ENCODE results near the gene CEP192. TPM values are rescaled to one million over a fixed set of nuclear protein-coding genes. Genes with fewer than 3 reads are reported as not detected.

The CEP192 gene
- total and polyA plus RNA-seq, 10 of the 15 experiments (the other 5 are each of a cell fraction or from before 2014, with no cell fraction given): 15.4 to 58.2 (median 29.6) TPM

DNA sequence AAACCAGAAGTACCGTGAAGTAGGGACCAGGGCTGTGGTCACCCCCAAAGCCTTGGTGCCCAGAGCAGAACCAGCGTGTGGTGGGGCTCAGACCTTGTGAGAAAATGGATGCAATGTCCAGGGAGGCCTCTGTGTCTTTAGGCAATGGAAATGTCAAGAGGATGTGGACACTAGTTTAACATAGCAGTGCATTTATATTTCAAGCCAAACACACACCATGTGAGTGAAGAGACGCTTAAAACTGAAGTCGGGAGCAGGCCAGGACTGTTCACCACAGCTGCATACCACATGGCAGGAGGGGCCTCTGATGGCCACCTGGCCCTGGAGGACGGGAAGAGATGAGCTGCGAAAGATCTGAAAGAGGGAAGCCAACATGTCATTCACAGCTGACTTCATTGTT lies 140.1 kb downstream of the CEP192 start (continued):
- TF ChIP-seq, protein P1, sequence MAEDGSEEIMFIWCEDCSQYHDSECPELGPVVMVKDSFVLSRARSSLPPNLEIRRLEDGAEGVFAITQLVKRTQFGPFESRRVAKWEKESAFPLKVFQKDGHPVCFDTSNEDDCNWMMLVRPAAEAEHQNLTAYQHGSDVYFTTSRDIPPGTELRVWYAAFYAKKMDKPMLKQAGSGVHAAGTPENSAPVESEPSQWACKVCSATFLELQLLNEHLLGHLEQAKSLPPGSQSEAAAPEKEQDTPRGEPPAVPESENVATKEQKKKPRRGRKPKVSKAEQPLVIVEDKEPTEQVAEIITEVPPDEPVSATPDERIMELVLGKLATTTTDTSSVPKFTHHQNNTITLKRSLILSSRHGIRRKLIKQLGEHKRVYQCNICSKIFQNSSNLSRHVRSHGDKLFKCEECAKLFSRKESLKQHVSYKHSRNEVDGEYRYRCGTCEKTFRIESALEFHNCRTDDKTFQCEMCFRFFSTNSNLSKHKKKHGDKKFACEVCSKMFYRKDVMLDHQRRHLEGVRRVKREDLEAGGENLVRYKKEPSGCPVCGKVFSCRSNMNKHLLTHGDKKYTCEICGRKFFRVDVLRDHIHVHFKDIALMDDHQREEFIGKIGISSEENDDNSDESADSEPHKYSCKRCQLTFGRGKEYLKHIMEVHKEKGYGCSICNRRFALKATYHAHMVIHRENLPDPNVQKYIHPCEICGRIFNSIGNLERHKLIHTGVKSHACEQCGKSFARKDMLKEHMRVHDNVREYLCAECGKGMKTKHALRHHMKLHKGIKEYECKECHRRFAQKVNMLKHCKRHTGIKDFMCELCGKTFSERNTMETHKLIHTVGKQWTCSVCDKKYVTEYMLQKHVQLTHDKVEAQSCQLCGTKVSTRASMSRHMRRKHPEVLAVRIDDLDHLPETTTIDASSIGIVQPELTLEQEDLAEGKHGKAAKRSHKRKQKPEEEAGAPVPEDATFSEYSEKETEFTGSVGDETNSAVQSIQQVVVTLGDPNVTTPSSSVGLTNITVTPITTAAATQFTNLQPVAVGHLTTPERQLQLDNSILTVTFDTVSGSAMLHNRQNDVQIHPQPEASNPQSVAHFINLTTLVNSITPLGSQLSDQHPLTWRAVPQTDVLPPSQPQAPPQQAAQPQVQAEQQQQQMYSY (CRISPR knock-in tag; IDR thresholded peaks at IDR 0.05): no peak
- TF ChIP-seq STAT1 (conservative IDR thresholded peaks at IDR 0.05): no peak
- no peak for TF ChIP-seq SPI1 (IDR thresholded peaks at IDR 0.05; ENCODE audit: borderline replicate concordance, insufficient read depth, low read depth, low read length)

DNA sequence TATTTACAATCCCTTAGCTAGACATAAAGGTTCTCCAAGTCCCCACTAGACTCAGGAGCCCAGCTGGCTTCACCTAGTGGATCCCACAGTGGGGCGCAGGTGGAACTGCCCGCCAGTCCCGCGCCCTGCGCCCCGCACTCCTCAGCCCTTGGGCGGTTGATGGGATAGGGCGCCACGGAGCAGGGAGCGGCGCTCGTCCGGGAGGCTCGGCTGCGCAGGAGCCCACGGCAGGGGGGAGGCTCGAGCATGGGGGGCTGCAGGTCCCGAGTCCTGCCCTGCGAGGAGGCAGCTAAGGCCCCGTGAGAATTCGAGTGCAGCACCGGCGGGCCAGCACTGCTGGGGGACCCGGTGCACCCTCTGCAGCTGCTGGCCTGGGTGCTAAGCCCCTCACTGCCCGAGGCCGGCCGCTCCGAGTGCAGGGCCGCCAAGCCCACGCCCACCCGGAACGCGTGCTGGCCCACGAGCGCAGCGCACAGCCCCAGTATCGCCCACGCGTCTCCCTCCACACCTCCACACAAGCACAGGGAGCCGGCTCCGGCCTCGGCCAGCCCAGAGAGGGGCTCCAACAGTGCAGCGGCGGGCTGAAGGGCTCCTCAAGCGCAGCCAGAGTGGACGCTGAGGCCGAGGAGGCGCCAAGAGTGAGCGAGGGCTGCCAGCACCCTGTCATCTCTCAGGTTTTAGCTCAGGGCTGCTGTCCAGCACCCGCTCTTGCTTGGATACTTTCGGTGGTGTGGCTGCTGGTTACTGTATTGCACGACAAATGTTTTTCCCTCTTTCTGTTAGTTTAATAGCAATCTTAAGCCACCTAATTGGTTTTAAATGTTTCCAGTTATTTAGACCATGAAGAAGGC lies 143.6 kb downstream of the CEP192 start:
- no peak for FAIRE-seq
- Histone ChIP-seq H3K4me2 (ENCODE audit: control insufficient read depth, insufficient read depth) (no peak overlapping the region), H3K4me1 (ENCODE audit: control insufficient read depth, insufficient read depth, low read length) (peaks cover 12% of the 10 kb centered on the region), H3K9me3 (replicated peaks; ENCODE audit: control insufficient read depth, insufficient read depth, low read length) (no peaks in the 10 kb centered on the region; the same call in 2 of the 3 replicates), H3K9ac (ENCODE audit: control insufficient read depth, insufficient read depth, low read length) (no peak overlapping the region), H2AFZ (ENCODE audit: control insufficient read depth, low read depth, low read length) (no peak overlapping the region), H3K36me3 (ENCODE audit: control insufficient read depth in 2 of 2, insufficient read depth in 2 of 2, low read length in 1 of 2) (no peaks in the 10 kb centered on the region), H3K27ac (ENCODE audit: control insufficient read depth, insufficient read depth) (no peak overlapping the region), H3K79me2 (ENCODE audit: control insufficient read depth, insufficient read depth, low read length) (no peaks in the 10 kb centered on the region), H3K27me3 (replicated peaks in 1 of 2; ENCODE audit: control insufficient read depth in 2 of 2, insufficient read depth in 2 of 2, low read length in 1 of 2) (no peaks in the 10 kb centered on the region), H3K4me3 (no peak overlapping the region), H4K20me1 (ENCODE audit: control insufficient read depth, insufficient read depth) (no peaks in the 10 kb centered on the region)
- 95% methylated on average over 28 of the region's 52 CpGs for WGBS (ENCODE audit: insufficient coverage, insufficient replicate concordance, low lambda C conversion rate, missing lambda C conversion rate)
- no peak for ATAC-seq
- ChIA-PET CTCF (no interaction called here), RAD21 (ENCODE audit: unreplicated experiment) (no interaction called here), SMC1A (ENCODE audit: uncharacterized antibody, unreplicated experiment) (interaction anchor here (0.8 to 3.3 kb wide), 4 partner anchors 12 to 138 kb away, joined by 3 to 9 read pairs (median 4); no protein-coding TSS in a partner anchor), POLR2A (no interaction called here)
- DNase-seq (ENCODE audit: low read depth, low spot score): no peak
- BruUV-seq (replicated peaks): no TSS peak
- intact Hi-C loops (cut with micrococcal nuclease; ENCODE audit: unreplicated experiment): loop anchor here (5.0 kb wide), 1 partner anchor 142 kb away; the partner anchor contains the start of gene CEP192
- in situ Hi-C loops (cut with MboI): no loop called here
- TF ChIP-seq CHD2 (IDR thresholded peaks at IDR 0.05; ENCODE audit: borderline replicate concordance, low read depth, low read length) (no peak), RFX5 (IDR thresholded peaks at IDR 0.05; ENCODE audit: low read depth, low read length) (no peak), ZNF384 (IDR thresholded peaks at IDR 0.05; ENCODE audit: borderline replicate concordance, low read depth, low read length) (no peak), ETV6 (conservative IDR thresholded peaks at IDR 0.05 in 1 of 2, IDR thresholded peaks at IDR 0.05 in 1 of 2; ENCODE audit: borderline replicate concordance in 1 of 2, low read depth in 1 of 2) (no peak), SUPT20H (IDR thresholded peaks at IDR 0.05; ENCODE audit: borderline replicate concordance, control insufficient read depth, low read depth, low read length) (no peak), STAT3 (IDR thresholded peaks at IDR 0.05; ENCODE audit: low read depth, low read length) (no peak), KDM1A (IDR thresholded peaks at IDR 0.05; ENCODE audit: borderline replicate concordance) (no peak)
- TF ChIP-seq, protein P2, sequence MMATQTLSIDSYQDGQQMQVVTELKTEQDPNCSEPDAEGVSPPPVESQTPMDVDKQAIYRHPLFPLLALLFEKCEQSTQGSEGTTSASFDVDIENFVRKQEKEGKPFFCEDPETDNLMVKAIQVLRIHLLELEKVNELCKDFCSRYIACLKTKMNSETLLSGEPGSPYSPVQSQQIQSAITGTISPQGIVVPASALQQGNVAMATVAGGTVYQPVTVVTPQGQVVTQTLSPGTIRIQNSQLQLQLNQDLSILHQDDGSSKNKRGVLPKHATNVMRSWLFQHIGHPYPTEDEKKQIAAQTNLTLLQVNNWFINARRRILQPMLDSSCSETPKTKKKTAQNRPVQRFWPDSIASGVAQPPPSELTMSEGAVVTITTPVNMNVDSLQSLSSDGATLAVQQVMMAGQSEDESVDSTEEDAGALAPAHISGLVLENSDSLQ (IDR thresholded peaks at IDR 0.05): no peak
- TF ChIP-seq, protein P3, sequence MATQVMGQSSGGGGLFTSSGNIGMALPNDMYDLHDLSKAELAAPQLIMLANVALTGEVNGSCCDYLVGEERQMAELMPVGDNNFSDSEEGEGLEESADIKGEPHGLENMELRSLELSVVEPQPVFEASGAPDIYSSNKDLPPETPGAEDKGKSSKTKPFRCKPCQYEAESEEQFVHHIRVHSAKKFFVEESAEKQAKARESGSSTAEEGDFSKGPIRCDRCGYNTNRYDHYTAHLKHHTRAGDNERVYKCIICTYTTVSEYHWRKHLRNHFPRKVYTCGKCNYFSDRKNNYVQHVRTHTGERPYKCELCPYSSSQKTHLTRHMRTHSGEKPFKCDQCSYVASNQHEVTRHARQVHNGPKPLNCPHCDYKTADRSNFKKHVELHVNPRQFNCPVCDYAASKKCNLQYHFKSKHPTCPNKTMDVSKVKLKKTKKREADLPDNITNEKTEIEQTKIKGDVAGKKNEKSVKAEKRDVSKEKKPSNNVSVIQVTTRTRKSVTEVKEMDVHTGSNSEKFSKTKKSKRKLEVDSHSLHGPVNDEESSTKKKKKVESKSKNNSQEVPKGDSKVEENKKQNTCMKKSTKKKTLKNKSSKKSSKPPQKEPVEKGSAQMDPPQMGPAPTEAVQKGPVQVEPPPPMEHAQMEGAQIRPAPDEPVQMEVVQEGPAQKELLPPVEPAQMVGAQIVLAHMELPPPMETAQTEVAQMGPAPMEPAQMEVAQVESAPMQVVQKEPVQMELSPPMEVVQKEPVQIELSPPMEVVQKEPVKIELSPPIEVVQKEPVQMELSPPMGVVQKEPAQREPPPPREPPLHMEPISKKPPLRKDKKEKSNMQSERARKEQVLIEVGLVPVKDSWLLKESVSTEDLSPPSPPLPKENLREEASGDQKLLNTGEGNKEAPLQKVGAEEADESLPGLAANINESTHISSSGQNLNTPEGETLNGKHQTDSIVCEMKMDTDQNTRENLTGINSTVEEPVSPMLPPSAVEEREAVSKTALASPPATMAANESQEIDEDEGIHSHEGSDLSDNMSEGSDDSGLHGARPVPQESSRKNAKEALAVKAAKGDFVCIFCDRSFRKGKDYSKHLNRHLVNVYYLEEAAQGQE (IDR thresholded peaks at IDR 0.05; ENCODE audit: low read depth, low read length): no peak
